NCI-H146 (cell line): ENCODE data around the gene ALPK3.
"Not testable (repeated sequence)": the region's sequence is repeated elsewhere in the genome, so short reads cannot be mapped to it uniquely, and the experiment has no call there.

ENCODE experiments used
- DNase-seq: peaks from one replicate; lab custom pipeline; 2025; lab: John Stamatoyannopoulos, UW

Gene ALPK3

GRCh38 chr15:84874981-84875699 lies 58.0 kb downstream of the ALPK3 start:
- no peak for DNase-seq

- DNase-seq = no peak
These were observed 59.1 kb downstream of the ALPK3 start for GRCh38 chr15:84876269-84876668.

- not testable (repeated sequence) for DNase-seq
These were observed 60.5 kb downstream of the ALPK3 start for GRCh38 chr15:84877701-84878100.

- peak; percentile 7 for DNase-seq
These were observed 61.3 kb downstream of the ALPK3 start for GRCh38 chr15:84878504-84878903.

GRCh38 chr15:84879088-84879780 lies 62.1 kb downstream of the ALPK3 start:
- DNase-seq = no peak

GRCh38 chr15:84880007-84880406 lies 62.9 kb downstream of the ALPK3 start:
- DNase-seq = no peak

- no peak for DNase-seq
These were observed 63.8 kb downstream of the ALPK3 start for GRCh38 chr15:84880822-84881519.

GRCh38 chr15:84881520-84881830 lies 64.3 kb downstream of the ALPK3 start:
- DNase-seq = no peak

- DNase-seq = no peak
These were observed 66.3 kb downstream of the ALPK3 start for GRCh38 chr15:84883466-84883865.

GRCh38 chr15:84883916-84884781 lies 67.0 kb downstream of the ALPK3 start, which contains the start of gene SLC28A1:
Gene SLC28A1 (plus strand): TSS chr15:84884662. CDS start chr15:84887761, 3,099 bp downstream.
- DNase-seq = no peak

GRCh38 chr15:84885801-84886200 lies 68.6 kb downstream of the ALPK3 start:
- no peak for DNase-seq

- DNase-seq = no peak
These were observed 69.2 kb downstream of the ALPK3 start for GRCh38 chr15:84886211-84886983.

- DNase-seq = no peak
These were observed 69.8 kb downstream of the ALPK3 start for GRCh38 chr15:84886984-84887299.

GRCh38 chr15:84887938-84888337 lies 70.8 kb downstream of the ALPK3 start:
- no peak for DNase-seq

- DNase-seq = no peak
These were observed 71.5 kb downstream of the ALPK3 start for GRCh38 chr15:84888639-84889038.

- no peak for DNase-seq
These were observed 72.3 kb downstream of the ALPK3 start for GRCh38 chr15:84889313-84889990.

- no peak for DNase-seq
These were observed 73.0 kb downstream of the ALPK3 start for GRCh38 chr15:84889991-84890669.

GRCh38 chr15:84890670-84891162 lies 73.6 kb downstream of the ALPK3 start:
- DNase-seq = no peak

- no peak for DNase-seq
These were observed 74.2 kb downstream of the ALPK3 start for GRCh38 chr15:84891339-84891738.

GRCh38 chr15:84892786-84893307 lies 75.7 kb downstream of the ALPK3 start:
- no peak for DNase-seq
